Neural cell (in vitro differentiated cells): ENCODE measurements around the gene CKLF. TPM values are rescaled to one million over a fixed set of nuclear protein-coding genes. Genes with fewer than 3 reads are reported as not detected.

Experiments
- H2AFZ ChIP-seq: fragments of 200-600, 300-800 bp; sonication (generic), shearing (Covaris generic); 2 replicates; pipeline ENCODE4 v1.6.0; 2014; ENCODE audit warnings: low read depth, mild to moderate bottlenecking, antibody characterized with exemption, low read length, moderate library complexity
- H3F3A ChIP-seq: fragments of 200-600 bp; shearing (Covaris generic); 2 replicates; pipeline ENCODE4 v1.6.1; 2016; ENCODE audit warnings: mild to moderate bottlenecking, moderate library complexity, mixed read lengths, antibody characterized with exemption, low read length; ENCODE audit not compliant: insufficient read depth, poor library complexity, severe bottlenecking
- H3K27ac ChIP-seq: fragments of 200-600, 300-800 bp; sonication (generic), shearing (Covaris generic); 2 replicates; pipeline ENCODE4 v1.5.1; 2014; ENCODE audit warnings: mild to moderate bottlenecking, low read length, moderate library complexity
- H3K27me3 ChIP-seq: fragments of 300-800, 200-600 bp; sonication (generic), shearing (Covaris generic); 2 replicates; pipeline ENCODE4 v1.6.0; 2014; ENCODE audit warnings: mild to moderate bottlenecking, low read depth, low read length, moderate library complexity; ENCODE audit not compliant: insufficient read depth
- H3K36me3 ChIP-seq: fragments of 300-800, 200-600 bp; sonication (generic), shearing (Covaris generic); 2 replicates; pipeline ENCODE4 v1.5.1; 2014; ENCODE audit warnings: mild to moderate bottlenecking, antibody characterized with exemption, low read length, moderate library complexity; ENCODE audit not compliant: insufficient read depth
- H3K4me2 ChIP-seq: fragments of 300-800, 200-600 bp; sonication (generic), shearing (Covaris generic); 2 replicates; pipeline ENCODE4 v1.6.0; 2014; ENCODE audit warnings: mild to moderate bottlenecking, low read length
- H3K4me3 ChIP-seq: fragments of 300-800, 200-600 bp; sonication (generic), shearing (Covaris generic); 2 replicates; pipeline ENCODE4 v1.5.1; 2014; ENCODE audit warnings: mild to moderate bottlenecking, low read length, moderate library complexity
- H3K79me2 ChIP-seq: fragments of 200-600 bp; shearing (Covaris generic); replicated peaks from 2 replicates; pipeline ENCODE4 v1.6.0; 2014; ENCODE audit warnings: mild to moderate bottlenecking, low read length, moderate library complexity; ENCODE audit not compliant: insufficient read depth
- H3K9ac ChIP-seq: fragments of 300-800, 200-600 bp; sonication (generic), shearing (Covaris generic); 2 replicates; pipeline ENCODE4 v1.6.1; 2016; ENCODE audit warnings: mild to moderate bottlenecking, low read length, mixed read lengths
- H3K9me2 ChIP-seq: fragments of 200-600 bp; shearing (Covaris generic); 2 replicates; pipeline ENCODE4 v1.6.1; 2016; ENCODE audit warnings: mild to moderate bottlenecking, low read length, mixed read lengths; ENCODE audit not compliant: insufficient read depth
- H3K9me3 ChIP-seq: fragments of 200-600, 300-800 bp; sonication (generic), shearing (Covaris generic); 2 replicates; pipeline ENCODE4 v1.6.1; 2016; ENCODE audit warnings: mild to moderate bottlenecking, mixed run types, low read length, moderate library complexity, mixed read lengths
- H4K20me1 ChIP-seq: fragments of 200-600 bp; shearing (Covaris generic); 2 replicates; pipeline ENCODE4 v1.6.1; 2016; ENCODE audit warnings: mild to moderate bottlenecking, mixed run types; ENCODE audit not compliant: insufficient read depth
- CTCF ChIP-seq: fragments of 450-650 bp; IDR thresholded peaks from 2 replicates; pipeline ENCODE4 v1.5.1; 2014; ENCODE audit warnings: antibody characterized with exemption, mild to moderate bottlenecking, moderate library complexity; ENCODE audit not compliant: poor library complexity, severe bottlenecking
- EP300 ChIP-seq: fragments of 450-650 bp; conservative IDR thresholded peaks from 2 replicates; pipeline ENCODE4 v1.6.1; 2014; ENCODE audit warnings: antibody characterized with exemption, mild to moderate bottlenecking, moderate library complexity; ENCODE audit not compliant: poor library complexity, severe bottlenecking
- EZH2 ChIP-seq: fragments of 200-600, 300-800 bp; shearing (Covaris generic), sonication (generic); IDR thresholded peaks from 2 replicates; pipeline ENCODE4 v1.6.1; 2014; ENCODE audit warnings: antibody characterized with exemption, low read length, borderline replicate concordance, mild to moderate bottlenecking; ENCODE audit not compliant: insufficient read depth, poor library complexity, severe bottlenecking
- MXI1 ChIP-seq: fragments of 450-650 bp; conservative IDR thresholded peaks from 2 replicates; pipeline ENCODE4 v1.6.1; 2014; ENCODE audit warnings: antibody characterized with exemption, mild to moderate bottlenecking; ENCODE audit not compliant: poor library complexity, severe bottlenecking
- POLR2AphosphoS5 ChIP-seq: IDR thresholded peaks from 2 replicates; pipeline ENCODE4 v1.6.1; 2012
- RAD21 ChIP-seq: fragments of 450-650 bp; conservative IDR thresholded peaks from 2 replicates; pipeline ENCODE4 v1.6.1; 2014; ENCODE audit warnings: antibody characterized with exemption, mild to moderate bottlenecking, moderate library complexity
- REST ChIP-seq: IDR thresholded peaks from 2 replicates; pipeline ENCODE4 v1.6.1; 2012; ENCODE audit warnings: borderline replicate concordance
- SMC3 ChIP-seq: fragments of 450-650 bp; conservative IDR thresholded peaks from 2 replicates; pipeline ENCODE4 v1.6.1; 2014; ENCODE audit warnings: antibody characterized with exemption, mild to moderate bottlenecking, moderate library complexity; ENCODE audit not compliant: poor library complexity
- TAF1 ChIP-seq: IDR thresholded peaks from 2 replicates; pipeline ENCODE4 v1.6.1; 2012; ENCODE audit warnings: low read depth
- polyA plus RNA-seq: library from polyadenylated mRNA; depleted of rRNA; stranded (reverse); fragments of >200 nt; gene quantifications from 2 replicates; pipeline ENCODE4 v1.2.3, GENCODE V29; 2014

Gene CKLF
- polyA plus RNA-seq, 1 donor from 2014 or later, result 40.8 TPM

GRCh38 chr16:66519482-66520373 is 32.6 kb upstream of the CKLF start:
- Histone ChIP-seq H3K9ac (no peak overlapping the region), H3K4me3 (no peak overlapping the region), H3K27ac (no peak overlapping the region), H3K4me2 (no peak overlapping the region), H3F3A (no peaks in the 10 kb centered on the region), H3K36me3 (no peaks in the 10 kb centered on the region), H3K9me2 (no peaks in the 10 kb centered on the region), H4K20me1 (no peaks in the 10 kb centered on the region), H3K79me2 (no peaks in the 10 kb centered on the region), H3K27me3 (no peaks in the 10 kb centered on the region), H2AFZ (no peak overlapping the region), H3K9me3 (no peaks in the 10 kb centered on the region)
- TF ChIP-seq CTCF (no peak), REST (no peak), MXI1 (no peak), POLR2AphosphoS5 (no peak), RAD21 (no peak), EZH2 (no peak), EP300 (no peak), TAF1 (no peak), SMC3 (no peak)

GRCh38 chr16:66520406-66521170 is 31.8 kb upstream of the CKLF start:
- H3K9ac ChIP-seq, result no peak overlapping the region
- no peak overlapping the region for H3K27ac ChIP-seq
- no peaks in the 10 kb centered on the region for H3K9me3 ChIP-seq
- H3K27me3 ChIP-seq, result no peaks in the 10 kb centered on the region
- no peak overlapping the region for H3K4me2 ChIP-seq
- TF ChIP-seq CTCF, result no peak
- no peak for TF ChIP-seq SMC3
- no peak for TF ChIP-seq EZH2
- TF ChIP-seq TAF1, result no peak
- no peak for TF ChIP-seq EP300
- no peak overlapping the region for H2AFZ ChIP-seq
- no peaks in the 10 kb centered on the region for H3K36me3 ChIP-seq
- no peaks in the 10 kb centered on the region for H3F3A ChIP-seq
- no peak overlapping the region for H3K4me3 ChIP-seq
- no peaks in the 10 kb centered on the region for H3K79me2 ChIP-seq
- H3K9me2 ChIP-seq, result no peaks in the 10 kb centered on the region
- H4K20me1 ChIP-seq, result no peaks in the 10 kb centered on the region
